Rectal smooth muscle tissue (tissue), 1 donor: ENCODE data around the gene SLC6A17.

Source experiments
- H3K27ac ChIP-seq: one replicate; pipeline ENCODE4 v1.7.0; 2013; ENCODE audit warnings: low read depth, low read length, inconsistent platforms
- H3K27me3 ChIP-seq: one replicate; pipeline ENCODE4 v1.7.0; 2013; ENCODE audit warnings: low read length; ENCODE audit not compliant: control insufficient read depth, insufficient read depth
- H3K36me3 ChIP-seq: one replicate; pipeline ENCODE4 v1.7.0; 2013; ENCODE audit warnings: low read length; ENCODE audit not compliant: control insufficient read depth, insufficient read depth
- H3K4me1 ChIP-seq: one replicate; pipeline ENCODE4 v1.7.0; 2013; ENCODE audit warnings: low read length; ENCODE audit not compliant: control insufficient read depth, insufficient read depth
- H3K4me3 ChIP-seq: one replicate; pipeline ENCODE4 v1.7.0; 2013; ENCODE audit warnings: low read length
- H3K9ac ChIP-seq: one replicate; pipeline ENCODE4 v1.7.0; 2013; ENCODE audit warnings: low read length

SLC6A17 gene

DNA sequence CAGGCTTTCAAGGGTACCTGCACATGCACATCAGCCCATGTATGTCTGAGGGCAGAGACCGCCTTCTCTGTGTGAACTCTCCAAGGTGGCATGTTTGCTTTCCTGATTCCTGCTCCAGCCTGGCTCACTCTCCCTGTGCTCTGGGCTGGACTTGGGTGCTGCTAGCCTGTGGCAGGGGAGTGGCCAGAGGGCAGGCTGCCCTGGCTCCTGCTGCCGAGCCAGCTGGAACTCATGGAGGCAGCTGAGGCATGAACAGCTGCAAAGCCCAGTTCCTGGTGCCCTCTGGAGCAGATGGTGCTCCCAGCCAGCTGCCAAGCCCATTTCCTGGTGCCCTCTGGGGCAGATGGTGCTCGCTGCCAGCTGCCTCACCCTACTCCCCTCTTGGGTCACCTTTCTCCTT lies 30.5 kb upstream of the SLC6A17 start:
- no peak overlapping the region for H3K9ac ChIP-seq

DNA sequence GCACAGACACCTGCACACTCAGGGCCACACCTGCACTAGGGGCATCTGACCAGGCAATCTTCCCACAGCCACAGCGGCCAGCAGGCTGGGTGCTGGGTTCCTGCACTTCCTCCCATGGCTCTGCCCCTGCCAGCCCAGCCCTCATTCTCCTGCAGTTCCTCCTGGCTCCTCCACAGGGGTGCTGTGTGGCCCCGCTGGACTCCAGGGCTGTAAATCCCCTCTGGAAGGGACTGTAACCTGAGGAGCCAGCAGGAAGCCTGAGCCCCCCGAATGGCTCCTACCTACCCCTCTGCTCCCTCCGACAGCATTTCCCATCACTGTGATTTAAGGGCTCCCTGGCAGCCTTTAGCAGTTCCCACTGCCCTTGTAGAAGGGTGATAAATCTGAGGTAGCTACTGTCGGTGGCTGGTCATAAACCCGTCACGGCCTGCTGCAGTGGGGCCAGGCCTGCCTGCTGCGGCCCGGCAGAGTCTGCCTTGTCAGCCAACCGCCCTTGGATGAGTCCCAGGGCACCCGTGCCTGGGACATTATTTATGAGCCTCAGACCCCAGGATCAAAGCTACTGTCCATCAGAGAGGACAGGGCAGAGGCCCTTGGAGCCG lies 29.2 kb upstream of the SLC6A17 start:
- Histone ChIP-seq H3K4me1 (peaks cover 11% of the 10 kb centered on the region), H3K9ac (no peak overlapping the region), H3K36me3 (no peaks in the 10 kb centered on the region), H3K27me3 (peaks cover 2% of the 10 kb centered on the region), H3K27ac (peak overlapping the region; percentile 70), H3K4me3 (no peak overlapping the region)

More for the DNA sequence above, 30.5 kb upstream of the SLC6A17 start:
- H3K4me1 ChIP-seq = peaks cover 11% of the 10 kb centered on the region
- H3K27ac ChIP-seq = no peak overlapping the region
- no peaks in the 10 kb centered on the region for H3K27me3 ChIP-seq
- no peaks in the 10 kb centered on the region for H3K36me3 ChIP-seq
- H3K4me3 ChIP-seq = no peak overlapping the region

DNA sequence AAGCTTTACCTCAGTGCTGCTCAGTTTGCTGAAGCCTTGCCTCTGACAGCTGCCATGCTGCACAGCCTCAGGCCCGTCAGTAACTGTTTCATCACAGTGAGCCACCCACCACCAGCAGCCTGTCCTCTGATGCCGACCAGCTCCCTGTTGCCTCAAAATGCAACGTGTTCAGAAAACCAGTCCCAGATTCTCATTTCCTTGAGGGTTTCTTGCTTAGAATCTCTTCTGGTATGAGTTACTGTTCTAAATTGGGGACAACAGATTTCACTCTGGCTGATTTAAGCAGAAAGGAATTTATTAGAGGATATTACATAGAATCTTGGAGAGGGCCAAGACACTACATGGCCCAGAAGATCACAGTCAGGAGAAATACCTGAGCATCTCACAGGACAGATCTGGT lies 27.1 kb upstream of the SLC6A17 start:
- Histone ChIP-seq H3K36me3 (no peaks in the 10 kb centered on the region), H3K27ac (no peak overlapping the region), H3K4me1 (peaks cover 11% of the 10 kb centered on the region), H3K27me3 (peaks cover 4% of the 10 kb centered on the region), H3K9ac (no peak overlapping the region), H3K4me3 (no peak overlapping the region)

DNA sequence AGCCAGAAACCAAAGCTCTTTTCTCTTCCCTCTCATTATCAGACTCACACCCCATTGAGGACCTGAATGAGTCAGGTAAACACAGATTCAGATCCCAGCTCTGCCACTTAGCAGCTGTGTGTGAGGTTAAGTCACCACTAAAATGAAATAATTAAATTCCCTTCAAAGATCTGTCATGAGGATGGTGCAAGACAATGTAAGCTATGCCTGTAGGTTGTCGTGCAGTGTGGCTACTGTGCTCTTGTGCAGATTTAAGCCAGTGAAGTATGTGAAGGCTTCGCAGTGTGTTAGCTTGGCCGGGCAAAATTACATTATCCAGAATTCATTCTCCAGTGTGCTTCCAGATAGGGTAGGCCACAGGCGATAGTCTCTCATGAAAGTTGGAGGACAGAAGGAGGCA lies 24.5 kb upstream of the SLC6A17 start:
- H3K4me3 ChIP-seq = no peak overlapping the region
- peaks cover 7% of the 10 kb centered on the region for H3K4me1 ChIP-seq

DNA sequence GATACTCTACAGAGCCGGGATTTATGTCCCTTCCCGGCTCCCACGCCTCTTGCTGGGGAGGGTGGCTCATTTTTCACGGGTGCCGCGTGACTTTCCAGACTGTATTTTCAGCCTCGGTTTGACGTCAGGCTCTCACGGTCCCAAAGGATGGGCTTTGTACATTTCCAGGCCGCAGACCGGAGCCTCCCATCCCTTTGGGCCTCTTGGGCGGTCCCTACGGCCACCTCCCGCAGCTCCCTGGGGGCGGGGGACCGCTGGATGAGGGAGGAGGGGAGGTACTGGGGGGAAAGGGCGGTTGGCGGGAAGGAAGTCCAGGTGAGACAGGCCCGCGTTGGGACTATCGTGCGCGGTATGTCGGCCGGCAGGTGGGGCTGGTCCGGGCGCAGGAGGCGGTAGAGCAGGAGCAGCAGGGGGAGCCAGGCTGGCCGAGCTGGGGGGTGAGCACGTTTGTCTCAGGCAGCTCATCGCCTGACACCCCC lies 20.1 kb upstream of the SLC6A17 start:
- H3K36me3 ChIP-seq = no peaks in the 10 kb centered on the region
- H3K4me3 ChIP-seq = no peak overlapping the region

More for the DNA sequence above, 24.5 kb upstream of the SLC6A17 start:
- Histone ChIP-seq H3K36me3 (no peaks in the 10 kb centered on the region), H3K27me3 (peaks cover 6% of the 10 kb centered on the region), H3K27ac (no peak overlapping the region), H3K9ac (no peak overlapping the region)

DNA sequence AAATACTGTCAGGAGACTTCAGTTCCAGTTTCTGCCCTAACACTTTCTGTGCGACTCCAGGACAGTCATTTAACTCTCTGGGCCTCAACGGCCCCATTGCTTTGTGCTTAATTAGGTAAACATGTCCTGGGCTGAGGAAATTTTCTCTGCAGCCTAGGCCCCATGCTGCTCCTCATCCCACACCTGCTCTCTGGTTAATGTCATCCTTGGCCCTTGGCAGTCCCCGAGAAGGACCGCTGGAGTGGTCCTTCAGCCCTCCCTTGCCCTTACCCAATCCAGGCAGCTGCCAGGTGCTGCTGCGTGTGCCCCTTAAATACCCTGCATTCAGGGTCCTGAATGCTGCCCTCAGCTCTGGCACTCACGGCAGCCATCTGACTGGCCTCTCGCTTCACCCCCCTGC lies 19.3 kb upstream of the SLC6A17 start:
- Histone ChIP-seq H3K4me1 (no peaks in the 10 kb centered on the region), H3K27me3 (peaks cover 7% of the 10 kb centered on the region), H3K9ac (no peak overlapping the region), H3K4me3 (no peak overlapping the region), H3K36me3 (no peaks in the 10 kb centered on the region), H3K27ac (no peak overlapping the region)

More for the DNA sequence above, 20.1 kb upstream of the SLC6A17 start:
- H3K27ac ChIP-seq = no peak overlapping the region
- peaks cover 8% of the 10 kb centered on the region for H3K27me3 ChIP-seq
- no peak overlapping the region for H3K9ac ChIP-seq
- no peaks in the 10 kb centered on the region for H3K4me1 ChIP-seq

DNA sequence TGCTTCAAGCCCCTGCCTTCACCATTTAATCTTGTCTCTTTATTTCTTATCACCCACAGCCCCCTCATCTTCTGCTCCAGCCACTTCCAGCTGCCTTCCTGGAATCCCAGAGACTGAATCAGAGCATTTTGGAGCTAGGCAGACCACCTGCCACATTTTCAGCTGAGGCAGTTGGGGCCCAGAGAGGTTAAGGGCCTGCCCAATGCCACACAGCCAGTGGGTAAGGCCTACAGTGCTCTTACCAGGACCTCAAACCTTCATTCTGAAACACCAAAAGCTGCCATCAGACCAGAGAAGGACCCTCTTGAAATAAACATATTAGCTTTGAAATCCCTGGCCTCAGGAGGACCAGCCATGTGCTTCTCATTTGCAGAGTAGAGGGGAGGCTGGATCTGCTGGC lies 17.6 kb upstream of the SLC6A17 start:
- Histone ChIP-seq H3K27me3 (peaks cover 7% of the 10 kb centered on the region), H3K4me1 (no peaks in the 10 kb centered on the region), H3K27ac (no peak overlapping the region)

DNA sequence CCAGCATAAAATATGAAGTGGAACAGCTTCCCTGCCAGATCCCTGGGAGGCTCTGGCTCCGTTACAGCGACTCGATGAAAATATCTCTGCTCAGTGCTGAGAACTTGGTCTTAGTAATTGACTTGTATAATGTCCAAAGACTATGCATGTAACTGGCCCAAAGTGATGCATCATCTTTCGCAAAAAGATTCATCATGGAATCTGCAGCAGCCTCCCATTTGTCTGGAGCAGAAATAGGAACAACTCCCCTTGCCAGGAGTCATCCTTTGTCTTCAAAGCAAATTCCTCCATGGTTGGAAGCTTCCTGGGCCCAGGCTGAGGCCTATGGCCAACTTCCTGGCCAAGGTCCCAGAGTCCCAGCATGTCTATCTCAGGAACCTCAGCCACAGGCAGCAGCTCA lies 16.9 kb upstream of the SLC6A17 start:
- H3K4me3 ChIP-seq = no peak overlapping the region
- peaks cover 4% of the 10 kb centered on the region for H3K27me3 ChIP-seq
- no peak overlapping the region for H3K9ac ChIP-seq
- H3K27ac ChIP-seq = no peak overlapping the region
- H3K4me1 ChIP-seq = no peaks in the 10 kb centered on the region
- H3K36me3 ChIP-seq = no peaks in the 10 kb centered on the region

More for the DNA sequence above, 17.6 kb upstream of the SLC6A17 start:
- Histone ChIP-seq H3K36me3 (no peaks in the 10 kb centered on the region), H3K4me3 (no peak overlapping the region), H3K9ac (no peak overlapping the region)

DNA sequence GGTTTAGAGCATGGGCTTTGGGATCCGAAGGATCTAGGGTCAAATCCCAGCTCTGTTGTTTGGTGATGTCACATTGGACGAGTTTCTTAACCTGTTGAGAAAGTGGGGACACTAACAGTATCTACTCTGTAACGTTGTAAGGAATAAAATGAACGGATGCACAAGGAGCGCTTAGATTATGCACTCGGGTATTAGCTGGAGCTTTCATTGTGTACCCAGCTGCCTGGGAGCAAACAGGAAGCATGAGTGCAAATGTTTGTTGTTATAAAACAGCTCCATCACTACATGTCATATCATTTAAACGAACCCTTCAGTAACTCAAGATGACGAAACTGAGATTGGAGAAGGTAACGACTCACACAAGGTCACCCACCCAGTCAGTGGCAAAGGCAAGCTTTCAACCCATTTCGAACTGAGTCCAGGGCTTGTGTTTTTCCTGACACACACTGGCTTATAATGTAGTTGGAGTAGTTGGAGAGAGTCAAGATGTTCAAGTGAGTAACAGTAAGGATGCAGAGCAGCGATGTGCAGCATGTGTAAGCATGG lies 16.2 kb upstream of the SLC6A17 start:
- no peaks in the 10 kb centered on the region for H3K36me3 ChIP-seq
- no peak overlapping the region for H3K4me3 ChIP-seq
- no peak overlapping the region for H3K9ac ChIP-seq
- peaks cover 4% of the 10 kb centered on the region for H3K27me3 ChIP-seq
- H3K27ac ChIP-seq = no peak overlapping the region
- H3K4me1 ChIP-seq = no peaks in the 10 kb centered on the region

DNA sequence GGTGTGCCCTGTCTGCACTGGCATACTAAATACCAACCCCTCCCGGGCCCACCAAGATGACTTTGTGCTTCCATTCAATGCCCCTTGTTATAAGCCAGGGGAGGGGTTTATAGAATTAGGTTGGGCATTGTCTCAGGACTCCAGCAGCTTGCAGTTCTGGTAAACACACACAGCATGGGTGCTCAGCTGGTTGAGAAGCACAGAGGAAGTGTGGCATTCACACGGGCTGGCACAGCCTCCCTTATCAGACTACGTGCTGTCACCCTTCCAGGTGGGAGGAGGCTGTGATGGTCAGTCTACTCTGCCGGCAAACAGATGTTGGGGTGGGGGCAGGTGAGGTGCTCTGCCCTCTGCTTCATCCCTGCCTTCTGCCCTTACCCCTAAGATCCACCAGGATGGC lies 15.0 kb upstream of the SLC6A17 start:
- H3K36me3 ChIP-seq = no peaks in the 10 kb centered on the region

DNA sequence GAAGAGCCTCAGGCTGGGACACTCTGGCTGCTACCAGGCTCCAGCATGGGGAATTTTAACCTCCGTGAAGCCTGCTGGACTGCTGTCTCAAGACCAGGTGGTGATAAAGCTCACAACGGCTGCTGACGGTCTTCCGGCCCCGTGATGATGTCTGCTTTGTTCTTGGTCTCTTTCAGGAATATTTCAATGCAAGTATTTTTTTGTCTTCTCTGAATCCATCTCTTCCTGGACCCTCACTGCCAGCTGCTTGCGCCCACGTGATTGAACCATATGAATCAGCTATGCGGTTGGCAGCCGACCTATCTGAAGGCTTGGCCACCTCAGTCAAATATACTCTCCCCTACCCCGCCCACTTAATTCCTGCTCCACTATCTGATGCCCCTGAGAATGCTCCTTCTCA lies 14.6 kb upstream of the SLC6A17 start:
- Histone ChIP-seq H3K4me3 (no peak overlapping the region), H3K9ac (no peak overlapping the region), H3K36me3 (no peaks in the 10 kb centered on the region), H3K4me1 (no peaks in the 10 kb centered on the region), H3K27me3 (peaks cover 4% of the 10 kb centered on the region), H3K27ac (no peak overlapping the region)

More for the DNA sequence above, 15.0 kb upstream of the SLC6A17 start:
- Histone ChIP-seq H3K4me3 (no peak overlapping the region), H3K27me3 (peaks cover 4% of the 10 kb centered on the region), H3K4me1 (no peaks in the 10 kb centered on the region), H3K9ac (no peak overlapping the region), H3K27ac (no peak overlapping the region)

DNA sequence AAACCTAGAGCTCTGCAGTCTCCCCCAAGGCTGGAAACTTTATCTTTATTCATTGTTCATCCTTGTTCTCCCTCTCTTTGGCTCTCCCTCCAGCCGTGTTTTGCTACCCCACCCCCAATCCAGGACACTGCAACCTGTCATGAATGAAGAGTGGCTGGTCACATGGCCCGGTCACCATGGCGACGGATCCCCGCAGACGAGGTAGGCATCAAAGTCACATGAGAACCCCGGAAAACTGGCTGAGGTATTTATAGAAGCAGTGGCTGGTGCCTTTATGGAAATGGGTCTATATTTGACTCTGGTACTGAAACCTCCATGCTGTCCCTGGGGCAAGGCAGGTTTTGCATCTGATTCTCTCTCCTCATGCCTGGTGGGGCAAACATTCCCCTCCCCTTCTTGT lies 13.4 kb upstream of the SLC6A17 start:
- Histone ChIP-seq H3K36me3 (no peaks in the 10 kb centered on the region), H3K4me1 (no peaks in the 10 kb centered on the region), H3K27me3 (peaks cover 3% of the 10 kb centered on the region), H3K27ac (no peak overlapping the region), H3K9ac (no peak overlapping the region), H3K4me3 (no peak overlapping the region)

DNA sequence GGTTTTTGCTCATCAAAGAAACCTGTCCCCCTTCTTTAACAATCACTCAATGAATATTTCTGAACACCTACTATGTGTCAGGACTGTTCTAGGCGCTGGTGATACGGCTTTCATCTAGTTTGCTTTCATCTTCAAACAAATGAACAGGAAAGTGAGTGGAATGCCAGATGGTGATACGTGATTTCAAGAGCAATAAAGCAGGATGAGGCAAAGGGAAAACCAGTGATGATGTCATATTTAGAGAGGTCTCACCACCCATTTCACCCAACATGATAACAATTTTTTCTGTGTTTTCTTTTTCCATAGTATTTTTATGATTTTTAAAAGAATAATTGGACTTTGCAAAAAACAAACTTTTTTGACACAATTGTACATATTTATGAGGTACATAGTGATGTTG lies 11.3 kb upstream of the SLC6A17 start:
- Histone ChIP-seq H3K27me3 (peaks cover 7% of the 10 kb centered on the region), H3K4me3 (no peak overlapping the region), H3K36me3 (no peaks in the 10 kb centered on the region), H3K9ac (no peak overlapping the region), H3K4me1 (no peaks in the 10 kb centered on the region), H3K27ac (no peak overlapping the region)
